ENCODE data around the gene ATP9A. TPM values are rescaled to one million over a fixed set of nuclear protein-coding genes. Genes with fewer than 3 reads are reported as not detected.
"Not testable (repeated sequence)": the region's sequence is repeated elsewhere in the genome, so short reads cannot be mapped to it uniquely, and the experiment has no call there.

The ATP9A gene
- total RNA-seq, 1 experiment from 2014 or later, result 12.1 TPM

GRCh38 chr20:51740838-51741237, 27.4 kb downstream of the ATP9A start:
- Histone ChIP-seq H2BK5ac (ENCODE audit: insufficient read length, low read length) (no peak overlapping the region), H4K20me1 (ENCODE audit: control insufficient read depth, insufficient read depth, insufficient read length) (no peaks in the 10 kb centered on the region), H3K79me1 (ENCODE audit: insufficient read depth, low read depth, low read length, poor library complexity, severe bottlenecking) (no peaks in the 10 kb centered on the region), H3K18ac (ENCODE audit: insufficient read length, low read depth, low read length) (no peak overlapping the region), H4K91ac (ENCODE audit: insufficient read length, low read depth, low read length) (no peak overlapping the region), H3K4me2 (ENCODE audit: insufficient read depth, insufficient read length, low read length) (no peak overlapping the region), H3K79me2 (ENCODE audit: insufficient read depth, low read length) (no peaks in the 10 kb centered on the region), H2BK12ac (ENCODE audit: insufficient read length, low read depth, low read length) (no peak overlapping the region), H3K56ac (ENCODE audit: insufficient read length, low read depth, low read length) (no peak overlapping the region), H3K14ac (ENCODE audit: insufficient read depth, low read length) (no peak overlapping the region), H3K23me2 (ENCODE audit: insufficient read length, low read depth, low read length, poor library complexity, severe bottlenecking) (no peaks in the 10 kb centered on the region), H2BK20ac (ENCODE audit: low read depth, low read length, poor library complexity, severe bottlenecking) (no peak overlapping the region), H3T11ph (ENCODE audit: low read length) (no peak overlapping the region), H3K27me3 (ENCODE audit: insufficient read depth, low read length) (no peaks in the 10 kb centered on the region), H3K4ac (ENCODE audit: low read depth, low read length) (no peak overlapping the region), H3K27ac (ENCODE audit: insufficient read length, low read depth, low read length) (no peak overlapping the region), H3K4me1 (ENCODE audit: insufficient read depth, low read length) (no peaks in the 10 kb centered on the region), H3K9ac (ENCODE audit: extremely low read depth, insufficient read length, low read length) (no peak overlapping the region), H3K23ac (ENCODE audit: insufficient read length, low read depth, low read length) (no peak overlapping the region), H2AK5ac (ENCODE audit: insufficient read length, low read length) (no peak overlapping the region), H4K5ac (ENCODE audit: insufficient read length, low read depth, low read length) (no peak overlapping the region), H2BK15ac (ENCODE audit: low read depth, low read length) (no peak overlapping the region), H2BK120ac (ENCODE audit: low read depth, low read length, poor library complexity, severe bottlenecking) (no peak overlapping the region), H2AFZ (ENCODE audit: low read length) (no peak overlapping the region), H3K9me3 (ENCODE audit: control insufficient read depth, low read depth, low read length) (no peaks in the 10 kb centered on the region), H4K8ac (replicated peaks; ENCODE audit: insufficient read length, low read depth, low read length) (no peak overlapping the region)
- no peaks in the 10 kb centered on the region for H3K27me3 Mint-ChIP-seq (ENCODE audit: low read depth)
- TF ChIP-seq CTCF (conservative IDR thresholded peaks at IDR 0.05), result no peak
- no peaks in the 10 kb centered on the region for H3K9me3 Mint-ChIP-seq
- no peak overlapping the region for H3K4me3 Mint-ChIP-seq
- no peak for DNase-seq
- H3K4me1 Mint-ChIP-seq, result peaks cover 8 to 10% of the 10 kb centered on the region in 2 experiments; a peak in 3 of 4 replicates
- no peaks in the 10 kb centered on the region for H3K36me3 Mint-ChIP-seq (ENCODE audit: insufficient read depth in 1 of 3, low read depth in 3 of 3)
- H3K27ac Mint-ChIP-seq, result no peak overlapping the region
- no CpG with 5 or more reads among the region's 3 CpGs for WGBS (ENCODE audit: extremely low coverage, insufficient read length, low lambda C conversion rate)

GRCh38 chr20:51740308-51740707, 27.9 kb downstream of the ATP9A start:
- not testable (repeated sequence) for H2BK12ac ChIP-seq (ENCODE audit: insufficient read length, low read depth, low read length); H2BK20ac ChIP-seq (ENCODE audit: low read depth, low read length, poor library complexity, severe bottlenecking); H4K91ac ChIP-seq (ENCODE audit: insufficient read length, low read depth, low read length); H3K27ac ChIP-seq (ENCODE audit: insufficient read length, low read depth, low read length); DNase-seq; H4K8ac ChIP-seq (replicated peaks; ENCODE audit: insufficient read length, low read depth, low read length); H2BK5ac ChIP-seq (ENCODE audit: insufficient read length, low read length); H3K23me2 ChIP-seq (ENCODE audit: insufficient read length, low read depth, low read length, poor library complexity, severe bottlenecking); H3K18ac ChIP-seq (ENCODE audit: insufficient read length, low read depth, low read length); H4K20me1 ChIP-seq (ENCODE audit: control insufficient read depth, insufficient read depth, insufficient read length); H3K9me3 Mint-ChIP-seq; H3K4ac ChIP-seq (ENCODE audit: low read depth, low read length); H3K23ac ChIP-seq (ENCODE audit: insufficient read length, low read depth, low read length); H3K14ac ChIP-seq (ENCODE audit: insufficient read depth, low read length); H3K27me3 ChIP-seq (ENCODE audit: insufficient read depth, low read length); H3K9me3 ChIP-seq (ENCODE audit: control insufficient read depth, low read depth, low read length); H2AFZ ChIP-seq (ENCODE audit: low read length); H3K4me3 Mint-ChIP-seq; H3K79me1 ChIP-seq (ENCODE audit: insufficient read depth, low read depth, low read length, poor library complexity, severe bottlenecking); H3K4me2 ChIP-seq (ENCODE audit: insufficient read depth, insufficient read length, low read length); H3K36me3 Mint-ChIP-seq (ENCODE audit: insufficient read depth in 1 of 3, low read depth in 3 of 3); H2AK5ac ChIP-seq (ENCODE audit: insufficient read length, low read length); H3K9ac ChIP-seq (ENCODE audit: extremely low read depth, insufficient read length, low read length); H3K27ac Mint-ChIP-seq; H3K56ac ChIP-seq (ENCODE audit: insufficient read length, low read depth, low read length); H2BK15ac ChIP-seq (ENCODE audit: low read depth, low read length); H2BK120ac ChIP-seq (ENCODE audit: low read depth, low read length, poor library complexity, severe bottlenecking); H3T11ph ChIP-seq (ENCODE audit: low read length); H3K27me3 Mint-ChIP-seq (ENCODE audit: low read depth); H4K5ac ChIP-seq (ENCODE audit: insufficient read length, low read depth, low read length); H3K4me1 ChIP-seq (ENCODE audit: insufficient read depth, low read length); H3K79me2 ChIP-seq (ENCODE audit: insufficient read depth, low read length)
- H3K4me1 Mint-ChIP-seq, result peaks cover 10 to 13% of the 10 kb centered on the region in 2 experiments; a peak in 3 of 4 replicates
- WGBS (ENCODE audit: extremely low coverage, insufficient read length, low lambda C conversion rate), result no CpG with 5 or more reads among the region's 7 CpGs

Data from H9 (cell line).